HG02571 (cell line): Measurements from ENCODE around the gene PILRA.
A peak's percentile ranks its signal among the peaks of the same experiment; 100 is the strongest.
"Not testable (repeated sequence)": the region's sequence is repeated elsewhere in the genome, so short reads cannot be mapped to it uniquely, and the experiment has no call there.

Experiments
- ATAC-seq: cut with Tn5 transposase; IDR thresholded peaks from one replicate; pipeline ENCODE4 v1.9.1; 2021; ENCODE audit warnings: mild to moderate bottlenecking, moderate library complexity; ENCODE audit not compliant: unreplicated experiment

Gene PILRA

DNA sequence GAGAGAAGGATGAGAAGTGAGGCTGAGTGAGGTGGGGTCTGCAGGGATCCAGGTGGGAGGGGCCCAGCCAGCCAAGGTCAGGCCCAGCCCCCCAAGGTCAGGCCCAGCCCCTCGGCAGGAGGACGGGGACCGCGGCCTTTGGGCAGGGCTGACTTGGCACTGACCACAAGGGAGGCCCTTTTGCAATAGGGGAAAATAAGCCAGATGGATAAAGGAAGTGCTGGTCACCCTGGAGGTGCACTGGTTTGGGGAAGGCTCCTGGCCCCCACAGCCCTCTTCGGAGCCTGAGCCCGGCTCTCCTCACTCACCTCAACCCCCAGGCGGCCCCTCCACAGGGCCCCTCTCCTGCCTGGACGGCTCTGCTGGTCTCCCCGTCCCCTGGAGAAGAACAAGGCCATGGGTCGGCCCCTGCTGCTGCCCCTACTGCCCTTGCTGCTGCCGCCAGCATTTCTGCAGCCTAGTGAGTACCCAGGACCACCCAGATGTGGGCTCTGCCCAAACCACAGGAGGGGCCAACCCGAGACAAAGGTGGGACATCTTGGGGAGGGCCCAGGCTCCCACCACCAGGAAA lies at the start of gene PILRA:
Gene PILRA (plus strand): TSS at position 227 of the 571 bp plus-strand sequence. CDS start 170 bp downstream, at position 397.
- ATAC-seq = no peak

DNA sequence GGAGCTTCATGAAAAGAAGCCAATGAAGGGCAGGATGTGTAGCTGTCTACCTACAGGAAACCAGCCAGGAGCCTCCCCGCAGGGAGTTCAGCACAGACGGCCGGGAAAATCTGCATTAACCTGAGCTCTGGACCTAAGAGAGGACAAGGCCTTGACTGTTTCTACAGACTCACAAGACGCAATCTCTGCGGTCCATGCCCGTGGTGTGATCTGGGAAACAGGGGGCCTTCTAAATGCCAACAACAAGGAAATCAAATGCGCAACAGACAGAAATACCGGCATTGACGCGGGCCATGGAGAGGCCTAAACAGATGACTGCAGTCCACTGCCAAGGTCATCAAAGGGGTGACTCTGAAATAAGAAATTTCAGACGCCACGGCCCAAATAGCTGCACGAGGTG lies 49.1 kb upstream of the PILRA start:
- ATAC-seq = not testable (repeated sequence)

GRCh38 chr7:100325671-100326070 lies 47.6 kb upstream of the PILRA start:
- not testable (repeated sequence) for ATAC-seq

GRCh38 chr7:100326914-100327313 lies 46.4 kb upstream of the PILRA start:
- ATAC-seq = not testable (repeated sequence)

GRCh38 chr7:100335566-100336466 lies 37.5 kb upstream of the PILRA start:
- peak; percentile 96 for ATAC-seq

DNA sequence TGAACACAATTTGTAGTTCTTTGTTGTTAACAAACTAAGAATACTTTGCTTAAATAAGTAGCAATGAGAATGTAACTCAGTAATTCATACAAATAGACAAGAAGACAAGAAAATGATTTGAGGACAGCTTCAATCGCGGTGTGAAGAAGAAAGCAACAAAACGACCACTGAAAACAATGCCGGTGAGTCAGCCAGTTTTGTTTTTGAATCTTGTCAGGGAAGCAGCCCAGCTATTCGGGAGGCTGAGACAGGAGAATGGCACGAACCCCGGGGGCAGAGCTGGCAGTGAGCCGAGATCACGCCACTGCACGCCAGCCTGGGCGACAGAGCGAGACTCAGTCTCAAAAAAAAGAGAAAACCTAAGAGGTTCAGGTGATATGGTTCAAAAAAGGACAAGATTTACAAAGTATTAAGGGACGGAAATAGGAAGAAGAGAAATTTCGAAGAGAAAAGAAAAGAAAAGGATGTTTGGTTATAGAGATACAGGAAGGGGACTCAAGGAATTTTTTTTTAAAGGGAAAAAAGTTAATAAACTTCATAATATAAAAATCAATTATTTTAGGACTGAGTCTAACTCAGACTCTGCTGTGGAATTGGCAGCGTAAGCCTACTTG lies 35.1 kb upstream of the PILRA start:
- ATAC-seq = not testable (repeated sequence)

GRCh38 chr7:100341286-100341685 lies 32.0 kb upstream of the PILRA start:
- not testable (repeated sequence) for ATAC-seq

GRCh38 chr7:100342765-100343164 lies 30.5 kb upstream of the PILRA start:
- no peak for ATAC-seq

DNA sequence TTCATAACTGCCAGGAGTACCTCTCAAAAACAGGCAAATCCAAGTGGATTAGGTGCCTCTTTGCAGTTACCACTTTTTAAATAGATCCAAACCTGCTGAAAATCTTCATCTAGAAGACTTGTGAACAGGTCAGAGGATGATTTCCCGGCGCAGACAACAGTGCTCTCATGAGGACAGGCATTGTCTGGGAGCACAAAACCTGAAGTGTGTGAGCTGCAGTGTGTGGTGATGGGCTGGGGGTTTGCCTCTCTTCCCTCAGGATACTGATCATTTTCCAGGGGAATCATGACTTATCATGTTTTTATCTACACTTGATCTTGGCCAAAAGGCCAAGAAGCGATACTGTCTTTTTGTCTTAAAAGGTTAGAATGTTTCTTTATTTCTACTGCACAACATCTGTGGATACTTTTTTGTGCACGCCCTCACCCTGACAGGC lies 29.1 kb upstream of the PILRA start:
- not testable (repeated sequence) for ATAC-seq

DNA sequence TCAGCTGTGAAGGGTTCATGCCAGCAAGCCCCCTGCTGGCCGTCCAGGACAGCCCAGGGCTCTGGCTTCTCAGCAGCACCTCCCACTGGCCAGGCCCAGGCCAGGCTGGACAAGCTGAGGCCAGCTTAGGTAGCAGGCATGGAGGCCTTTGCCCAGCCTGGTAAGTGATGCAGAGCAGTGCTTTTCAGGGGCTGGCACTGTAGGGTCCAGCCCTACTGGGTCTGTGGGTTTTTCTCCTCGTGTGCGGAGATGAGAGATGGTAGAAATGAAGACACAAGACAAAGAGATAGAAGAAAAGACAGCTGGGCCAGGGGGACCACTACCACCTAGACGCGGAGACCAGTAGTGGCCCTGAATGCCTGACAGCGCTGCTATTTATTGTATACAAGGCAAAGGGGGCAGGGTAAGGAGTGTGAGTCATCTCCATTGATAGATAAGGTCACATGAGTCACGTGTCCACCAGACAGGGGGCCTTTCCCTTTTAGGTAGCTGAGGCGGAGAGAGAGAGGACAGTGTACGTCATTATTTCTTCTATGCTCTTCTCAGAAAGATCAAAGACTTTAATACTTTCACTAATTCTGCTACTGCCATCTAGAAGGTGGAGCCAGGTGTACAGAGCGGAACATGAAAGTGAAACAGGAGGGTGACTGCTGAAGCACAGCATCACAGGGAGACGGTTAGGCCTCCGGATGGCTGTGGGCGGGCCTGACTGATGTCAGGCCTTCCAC lies 28.6 kb upstream of the PILRA start:
- ATAC-seq = peak; percentile 82

DNA sequence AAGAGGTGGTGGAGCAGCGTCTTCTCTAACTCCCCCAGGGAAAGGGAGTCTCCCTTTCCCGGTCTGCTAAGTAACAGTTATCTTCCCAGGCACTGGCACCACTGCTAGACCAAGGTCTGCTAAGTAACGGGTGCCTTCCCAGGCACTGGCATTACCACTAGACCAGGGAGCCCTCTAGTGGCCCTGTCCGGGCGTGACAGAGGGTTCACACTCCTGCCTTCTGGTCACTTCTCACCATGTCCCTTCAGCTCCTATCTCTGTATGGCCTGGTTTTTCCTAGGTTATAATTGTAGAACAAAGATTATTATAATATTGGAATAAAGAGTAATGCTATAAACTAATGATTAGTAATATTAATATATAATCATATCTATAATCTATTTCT lies 28.0 kb upstream of the PILRA start:
- ATAC-seq = peak; percentile 26

DNA sequence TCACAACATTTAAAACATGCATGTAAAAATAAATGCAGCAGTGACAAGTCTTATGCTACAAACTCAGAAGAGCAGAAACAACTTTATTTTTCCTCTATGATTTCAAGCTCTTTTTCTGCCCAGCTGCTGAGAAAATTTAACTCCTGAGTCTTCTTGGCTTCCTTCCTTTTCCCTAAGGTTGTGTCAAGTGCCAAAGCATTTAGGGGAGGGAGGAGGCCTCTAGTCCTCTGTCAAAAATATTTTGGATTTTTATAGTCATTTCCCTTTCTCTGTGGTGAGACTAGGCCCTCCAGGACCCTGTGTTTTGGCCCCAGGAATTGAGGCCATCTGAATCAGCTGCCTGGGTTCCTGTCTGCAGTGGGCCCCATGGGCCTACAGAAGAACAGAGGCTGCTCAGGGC lies 26.4 kb upstream of the PILRA start:
- no peak for ATAC-seq

GRCh38 chr7:100348805-100349204 lies 24.5 kb upstream of the PILRA start:
- no peak for ATAC-seq

- no peak for ATAC-seq
Observed at GRCh38 chr7:100349757-100350156, 23.5 kb upstream of the PILRA start.

DNA sequence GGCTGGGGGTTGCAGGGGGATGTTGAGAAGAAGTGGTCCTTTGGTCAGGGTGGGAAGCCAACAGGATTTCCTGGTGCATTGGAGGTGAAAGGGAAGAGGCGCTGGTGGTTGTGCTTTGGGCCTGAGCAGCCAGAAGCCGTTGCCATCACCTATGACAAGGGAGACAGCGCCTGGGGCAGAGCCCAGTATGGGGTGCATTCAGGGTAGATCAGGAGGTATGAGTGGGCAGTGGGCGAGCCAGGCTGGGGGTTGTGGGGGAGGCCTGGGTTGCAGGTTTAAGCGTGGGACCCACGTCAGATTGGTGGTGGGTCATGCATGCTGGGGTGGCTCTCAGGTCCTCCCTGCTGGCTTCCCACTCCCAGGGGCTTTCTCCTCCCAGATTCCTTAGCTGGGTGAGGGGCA lies 21.6 kb upstream of the PILRA start:
- ATAC-seq = no peak

DNA sequence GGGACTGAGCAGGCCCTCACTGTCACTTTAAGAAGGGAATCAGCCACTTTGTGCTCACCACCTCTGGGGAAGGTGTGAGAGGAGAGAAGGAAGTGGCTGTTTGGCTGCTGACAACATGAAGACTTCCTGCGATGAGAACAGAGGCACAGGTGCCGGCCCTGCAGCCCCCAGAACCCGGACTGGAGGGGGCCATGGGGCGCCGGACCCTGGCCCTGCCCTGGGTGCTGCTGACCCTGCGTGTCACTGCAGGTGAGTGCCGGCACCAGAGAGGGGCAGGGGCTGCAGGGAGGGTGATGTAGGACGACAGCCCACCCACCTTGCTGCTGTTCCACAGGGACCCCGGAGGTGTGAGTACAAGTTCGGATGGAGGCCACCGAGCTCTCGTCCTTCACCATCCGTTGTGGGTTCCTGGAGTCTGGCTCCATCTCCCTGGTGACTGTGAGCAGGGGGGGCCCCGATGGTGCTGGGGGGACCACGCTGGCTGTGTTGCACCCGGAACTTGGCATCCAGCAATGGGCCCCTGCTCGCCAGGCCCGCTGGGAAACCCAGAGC lies 21.0 kb upstream of the PILRA start:
- ATAC-seq = not testable (repeated sequence)

DNA sequence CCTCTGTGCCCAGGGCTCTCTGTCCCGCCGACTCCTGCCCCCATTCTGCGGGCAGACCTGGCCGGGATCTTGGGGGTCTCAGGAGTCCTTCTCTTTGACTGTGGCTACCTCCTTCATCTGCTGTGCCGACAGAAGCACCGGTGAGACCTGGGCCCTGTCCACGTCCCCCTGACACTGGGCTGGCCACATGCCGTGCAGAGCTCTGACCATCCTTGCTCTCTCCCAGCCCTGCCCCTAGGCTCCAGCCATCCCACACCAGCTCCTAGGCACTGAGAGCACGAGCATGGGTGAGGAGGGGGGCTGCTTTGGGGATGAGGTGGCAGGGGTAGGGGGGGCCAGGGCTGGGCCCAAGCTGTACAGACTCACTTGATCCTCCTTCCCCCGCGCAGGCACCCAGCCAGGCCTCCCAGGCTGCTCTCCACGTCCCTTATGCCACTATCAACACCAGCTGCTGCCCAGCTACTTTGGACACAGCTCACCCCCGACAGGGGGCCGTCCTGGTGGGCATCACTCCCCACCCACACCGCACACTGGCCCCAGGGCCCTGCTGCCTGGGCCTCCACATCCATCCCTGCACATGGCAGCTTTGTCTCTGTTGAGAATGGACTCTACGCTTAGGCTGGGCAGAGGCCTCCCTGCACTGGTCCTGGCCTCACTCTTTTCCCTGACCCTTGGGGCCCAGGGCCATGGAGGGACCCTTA lies 20.2 kb upstream of the PILRA start:
- ATAC-seq = no peak

DNA sequence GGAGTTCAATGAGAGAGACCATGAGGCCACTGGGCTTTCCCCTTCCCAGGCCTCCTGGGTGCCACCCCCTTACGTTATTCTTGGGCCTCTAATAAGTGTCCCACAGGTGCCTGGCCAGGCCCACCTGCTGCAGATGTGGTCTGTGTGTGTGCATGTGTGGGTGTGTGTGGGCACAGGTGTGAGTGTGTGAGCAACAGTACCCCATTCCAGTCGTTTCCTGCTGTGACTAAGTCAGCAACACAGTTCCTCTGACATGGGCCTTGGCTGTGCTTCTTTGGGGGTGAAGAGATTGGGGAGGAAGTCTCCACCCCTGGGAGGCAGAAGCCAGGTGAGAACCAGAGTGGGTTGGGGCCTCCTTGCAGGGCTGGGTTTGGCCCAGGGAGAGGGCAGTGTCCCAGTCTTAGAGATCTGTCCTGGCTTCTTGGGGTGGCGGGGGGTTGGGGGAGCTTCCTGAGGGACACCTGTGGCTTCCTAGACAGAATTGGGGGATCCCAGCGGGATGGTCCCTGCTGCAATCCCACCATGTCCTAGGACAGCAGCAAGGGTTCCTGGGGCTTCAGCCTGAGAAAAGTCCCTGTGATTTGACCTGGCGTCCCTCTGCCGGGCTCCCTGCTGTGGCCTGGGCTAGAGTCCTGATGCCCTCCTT lies 19.5 kb upstream of the PILRA start:
- ATAC-seq = no peak

DNA sequence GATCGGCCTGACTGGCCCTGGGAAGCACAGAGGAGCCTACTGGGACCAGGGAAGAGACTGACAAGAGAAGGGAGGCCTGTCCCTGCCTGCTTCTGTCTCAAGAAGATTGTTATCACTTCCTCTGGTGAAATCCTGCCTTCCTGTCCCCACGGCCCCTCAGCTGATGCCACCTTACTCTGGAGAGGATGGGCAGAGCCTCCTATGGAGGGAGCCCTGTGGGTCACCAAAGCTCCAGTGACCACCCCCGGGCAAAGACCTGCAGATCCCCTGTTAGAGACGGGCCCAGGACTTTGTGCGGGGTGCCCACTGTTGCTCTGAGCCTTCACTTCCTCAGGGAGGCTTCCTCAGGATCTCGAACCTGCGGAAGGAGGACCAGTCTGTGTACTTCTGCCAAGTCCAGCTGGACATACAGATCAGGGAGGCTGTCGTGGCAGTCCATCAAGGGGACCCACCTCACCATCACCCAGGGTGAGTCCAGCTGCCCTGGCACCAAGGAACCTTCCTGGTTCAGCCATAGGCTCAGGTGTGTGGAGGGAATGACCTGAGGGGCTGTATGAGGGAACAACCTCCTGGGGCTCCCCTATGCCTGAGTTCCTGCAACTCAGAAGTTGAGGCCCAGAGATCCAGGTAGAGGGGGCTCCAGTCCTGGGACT lies 16.7 kb upstream of the PILRA start:
- no peak for ATAC-seq
